ENCODE measurements around the gene ADAM11.

- no peak for TF ChIP-seq CTCF (IDR thresholded peaks at IDR 0.05)
- no peak for TF ChIP-seq POLR2A (IDR thresholded peaks at IDR 0.05)
Measured at GRCh38 chr17:44741316-44741715, 17.5 kb upstream of the ADAM11 start.
